Heart left ventricle (tissue), 16 donors: ENCODE data around the gene CAPN14. TPM values are rescaled to one million over a fixed set of nuclear protein-coding genes. Genes with fewer than 3 reads are reported as not detected.

Experiments
- ATAC-seq, 4 donors: fragments of 200-7000 bp; cut with Tn5 transposase; one replicate each; pipeline ENCODE4 v1.9.1; 2020 to 2022; ENCODE audit warnings: moderate library complexity in 4 of 4, mild to moderate bottlenecking in 3 of 4, moderate number of reproducible peaks in 1 of 4
- DNase-seq, 5 donors: peaks; one replicate each; pipeline ENCODE4 v3.0.0-alpha.2; 2020
- H3K27ac ChIP-seq, 12 donors: fragments of 200-600 bp; sonication (generic) in 4 of 12; one replicate each; pipeline versions ENCODE4 v1.5.0 to v1.8.0; 2016 to 2022; ENCODE audit warnings: mild to moderate bottlenecking in 2 of 12
- H3K27me3 ChIP-seq, 9 donors: fragments of 200-600 bp; sonication (generic) in 2 of 9; one replicate each; pipeline versions ENCODE4 v1.5.1 to v1.8.0; 2016 to 2022; ENCODE audit warnings: mild to moderate bottlenecking in 3 of 9
- H3K36me3 ChIP-seq, 9 donors: fragments of 200-600 bp; sonication (generic) in 2 of 9; one replicate each; pipeline versions ENCODE4 v1.5.0 to v1.8.0; 2018 to 2022; ENCODE audit warnings: mild to moderate bottlenecking in 2 of 9
- H3K4me1 ChIP-seq, 12 donors: fragments of 200-600 bp; sonication (generic) in 4 of 12; one replicate each; pipeline versions ENCODE4 v1.5.0 to v1.8.0; 2016 to 2022; ENCODE audit warnings: mild to moderate bottlenecking in 3 of 12
- H3K4me3 ChIP-seq, 12 donors: fragments of 200-600 bp; sonication (generic) in 4 of 12; one replicate each; pipeline versions ENCODE4 v1.5.0 to v1.8.0; 2017 to 2022; ENCODE audit warnings: mild to moderate bottlenecking in 9 of 12, moderate library complexity in 4 of 12
- H3K9me3 ChIP-seq, 12 donors: fragments of 200-600 bp; sonication (generic) in 4 of 12; one replicate each; pipeline versions ENCODE4 v1.5.0 to v1.8.0; 2016 to 2022; ENCODE audit warnings: mild to moderate bottlenecking in 1 of 12
- CTCF ChIP-seq, 12 donors: fragments of 200-600 bp; sonication (generic) in 4 of 12; IDR thresholded peaks; one replicate each; pipeline versions ENCODE4 v1.5.0 to v1.8.0; 2018 to 2022; ENCODE audit warnings: antibody characterized with exemption in 12 of 12, mild to moderate bottlenecking in 5 of 12
- POLR2A ChIP-seq, 2 donors: fragments of 450-650 bp; IDR thresholded peaks; one replicate each; pipeline ENCODE4 v1.6.1; 2017; ENCODE audit warnings: antibody characterized with exemption in 2 of 2, mild to moderate bottlenecking in 2 of 2, moderate library complexity in 2 of 2
- WGBS, 4 donors: extraction: QIAGEN DNeasy Blood & Tissue Kit in 2 of 4; methylation state at CpG; one replicate each; pipeline versions ENCODE4 v1.1.5 to v1.1.7; 2013 to 2018; 5-methylcytosine and 5-hydroxymethylcytosine counted together
- intact Hi-C, 10 donors: fragments of 100-400 bp; cut with DNase I; formaldehyde crosslinking; loops; one replicate each; pipeline versions ENCODE4 v1.11.1 to v1.14.2; 2022
- polyA plus RNA-seq, 2 donors: library from polyadenylated mRNA; stranded (reverse); fragments of 200-250 nt; gene quantifications; one replicate each; pipeline ENCODE4 v1.2.3, GENCODE V29; 2013
- total RNA-seq, 9 donors: library from RNA; depleted of rRNA in 2 of 9; stranded (reverse); fragments of >200 nt in 2 of 9; fragmentation: NEBNext Ultra II Directional in 3 of 9; extraction: Animal tissue kit (Norgen Biotek cat#: 25700) in 3 of 9; gene quantifications; one replicate each; pipeline versions ENCODE4 v1.1.0 to v1.2.4, GENCODE V29; 2016 to 2023
- donor health status: ischemic (EF 13 %, LVEDD 7.1; RV severe dilation, severe dysfunction).
- donor health status: healthy with polysubstance abuse.
- donor health status: DM: no; HTN: yes; CAD: no.
- donor health status: DM: no; HTN: no; CAD: no.
- donor health status: ischemic (EF 25% LVEDD 6.9; RV normal size, moderate dysfunction).
- donor health status: ischemic (EF 25% LVEDD 5.7; RV mildly dilated, moderate dysfunction).
- donor health status: healthy.
- donor health status: DM: yes; HTN: yes; CAD: no.
- donor health status: ischemic (EF 35%, LVEDD 5.7; RV mildly dilated, moderate dysfunction).
- donor health status: nonischemic (EF 11% LVEDD 7.7; RV severe dilation, severe dysfunction).
- donor health status: DM: yes; HTN: yes; CAD: no.
- donor health status: PGD.
- donor health status: ischemic (EF 29% LVEDD 5.4; RV normal size, mild dysfunction).
- donor health status: nonischemic (EF 23%, LVEDD 6.1; RV moderate dilation, normal function).

The CAPN14 gene
- total and polyA plus RNA-seq, 11 donors: 0.04 to 0.44 (median 0.17) TPM

DNA sequence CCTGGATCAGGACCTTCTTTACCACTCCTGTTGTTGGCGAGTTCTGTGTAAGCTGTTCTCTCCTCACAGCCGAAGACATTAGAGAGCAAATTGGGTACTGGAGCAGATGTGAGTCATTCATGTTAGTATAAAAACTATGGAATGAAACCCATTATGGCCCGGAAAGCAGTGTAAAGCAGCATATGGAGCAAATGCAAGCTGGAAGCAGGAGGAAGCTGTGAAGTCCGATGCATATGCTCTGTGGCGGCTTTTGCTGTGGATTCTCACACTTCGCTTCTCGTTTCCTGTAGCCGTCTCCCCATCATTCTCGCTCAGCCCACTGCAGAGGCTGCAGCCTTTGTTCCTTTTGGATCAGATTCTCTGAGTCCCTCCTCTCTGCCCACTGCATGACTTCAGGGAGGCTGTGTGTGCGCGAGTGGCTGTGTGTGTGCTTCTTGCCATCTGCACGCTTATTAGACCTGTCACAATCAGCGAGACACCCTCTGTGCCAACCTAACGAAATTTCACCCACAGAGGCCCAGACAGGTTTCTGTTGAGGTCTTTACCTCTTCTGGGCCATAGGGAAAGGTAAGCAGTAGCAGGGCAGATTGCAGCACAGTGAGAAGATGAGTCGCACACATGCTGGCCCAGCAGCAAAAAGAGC is 75.8 kb downstream of the CAPN14 start:
- Histone ChIP-seq H3K4me3 (no peak overlapping the region), H3K36me3 (no peaks in the 10 kb centered on the region), H3K27ac (no peak overlapping the region), H3K9me3 (no peaks in the 10 kb centered on the region), H3K27me3 (peaks cover 9 to 32% (median 17%) of the 10 kb centered on the region in 9 donors), H3K4me1 (peaks cover 4 to 19% (median 14%) of the 10 kb centered on the region in 12 donors)
- ATAC-seq: no peak
- 84 to 91% (median 87%) methylated on average over 15 of the region's 15 CpGs for WGBS, 4 donors
- DNase-seq: no peak
- TF ChIP-seq POLR2A (IDR thresholded peaks at IDR 0.05): no peak
- TF ChIP-seq CTCF (IDR thresholded peaks at IDR 0.05): no peak
- intact Hi-C loops: no loop called here

DNA sequence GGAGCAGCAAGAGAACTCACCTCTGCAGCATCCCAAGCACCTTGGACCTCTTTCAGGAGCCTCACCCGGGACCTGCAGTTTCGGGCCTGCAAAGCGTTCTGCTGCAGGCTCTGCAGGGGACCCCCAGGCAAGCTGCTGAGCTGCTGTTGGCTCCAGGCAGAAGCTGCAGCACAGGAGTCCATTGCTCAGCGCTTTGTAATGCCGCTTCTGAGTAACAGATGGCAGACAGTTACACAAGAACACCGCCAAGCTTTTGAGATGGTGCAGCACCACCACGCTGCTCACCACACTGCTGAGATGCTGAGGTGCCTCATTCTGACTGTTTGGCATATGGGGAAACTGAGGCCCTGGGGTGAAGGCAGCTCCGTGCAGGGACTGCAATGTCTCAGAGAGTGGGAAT is 77.2 kb downstream of the CAPN14 start:
- H3K4me1 ChIP-seq: peaks cover 4 to 19% (median 14%) of the 10 kb centered on the region in 12 donors
- ATAC-seq: no peak
- no peak for TF ChIP-seq POLR2A (IDR thresholded peaks at IDR 0.05)
- no peak for TF ChIP-seq CTCF (IDR thresholded peaks at IDR 0.05)
- H3K4me3 ChIP-seq: no peak overlapping the region
- H3K9me3 ChIP-seq: no peaks in the 10 kb centered on the region
- intact Hi-C loops: no loop called here
- DNase-seq: no peak
- no peak overlapping the region for H3K27ac ChIP-seq
- WGBS, 4 donors: 88 to 95% (median 93%) methylated on average over 7 to 8 of the region's 8 CpGs
- peaks cover 9 to 44% (median 31%) of the 10 kb centered on the region in 9 donors for H3K27me3 ChIP-seq
- no peaks in the 10 kb centered on the region for H3K36me3 ChIP-seq

DNA sequence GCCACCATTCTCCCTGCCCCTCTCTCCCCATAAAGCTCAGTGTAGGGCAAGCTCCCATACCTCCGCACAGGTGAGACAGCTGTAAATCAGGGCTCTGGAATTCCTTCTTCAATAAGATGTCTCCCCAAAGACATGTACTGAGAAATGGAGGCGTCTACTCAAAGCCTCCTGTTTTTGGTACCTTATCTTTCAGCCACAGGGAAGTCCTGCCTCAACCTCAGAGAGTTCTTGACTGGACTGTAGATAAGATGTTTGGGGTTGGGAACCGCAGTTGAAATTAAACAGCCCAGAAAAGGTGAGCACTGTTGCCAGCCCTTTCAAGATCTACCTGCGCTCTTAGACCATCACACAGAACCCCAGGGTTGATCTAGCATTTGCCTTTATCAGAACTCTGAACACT is 77.6 kb downstream of the CAPN14 start:
- Histone ChIP-seq H3K4me3 (no peak overlapping the region), H3K9me3 (no peaks in the 10 kb centered on the region), H3K36me3 (no peaks in the 10 kb centered on the region), H3K4me1 (peaks cover 4 to 19% (median 14%) of the 10 kb centered on the region in 12 donors), H3K27ac (no peak overlapping the region), H3K27me3 (peaks cover 9 to 48% (median 33%) of the 10 kb centered on the region in 9 donors)
- intact Hi-C loops: loop anchor here in 1 of 10 donors (10.0 kb wide), 1 partner anchor 195 kb away; no protein-coding TSS in a partner anchor
- no peak for ATAC-seq
- WGBS, 4 donors: 93 to 97% (median 95%) methylated on average over 4 of the region's 4 CpGs
- no peak for DNase-seq
- TF ChIP-seq CTCF (IDR thresholded peaks at IDR 0.05) (no peak), POLR2A (IDR thresholded peaks at IDR 0.05) (no peak)

DNA sequence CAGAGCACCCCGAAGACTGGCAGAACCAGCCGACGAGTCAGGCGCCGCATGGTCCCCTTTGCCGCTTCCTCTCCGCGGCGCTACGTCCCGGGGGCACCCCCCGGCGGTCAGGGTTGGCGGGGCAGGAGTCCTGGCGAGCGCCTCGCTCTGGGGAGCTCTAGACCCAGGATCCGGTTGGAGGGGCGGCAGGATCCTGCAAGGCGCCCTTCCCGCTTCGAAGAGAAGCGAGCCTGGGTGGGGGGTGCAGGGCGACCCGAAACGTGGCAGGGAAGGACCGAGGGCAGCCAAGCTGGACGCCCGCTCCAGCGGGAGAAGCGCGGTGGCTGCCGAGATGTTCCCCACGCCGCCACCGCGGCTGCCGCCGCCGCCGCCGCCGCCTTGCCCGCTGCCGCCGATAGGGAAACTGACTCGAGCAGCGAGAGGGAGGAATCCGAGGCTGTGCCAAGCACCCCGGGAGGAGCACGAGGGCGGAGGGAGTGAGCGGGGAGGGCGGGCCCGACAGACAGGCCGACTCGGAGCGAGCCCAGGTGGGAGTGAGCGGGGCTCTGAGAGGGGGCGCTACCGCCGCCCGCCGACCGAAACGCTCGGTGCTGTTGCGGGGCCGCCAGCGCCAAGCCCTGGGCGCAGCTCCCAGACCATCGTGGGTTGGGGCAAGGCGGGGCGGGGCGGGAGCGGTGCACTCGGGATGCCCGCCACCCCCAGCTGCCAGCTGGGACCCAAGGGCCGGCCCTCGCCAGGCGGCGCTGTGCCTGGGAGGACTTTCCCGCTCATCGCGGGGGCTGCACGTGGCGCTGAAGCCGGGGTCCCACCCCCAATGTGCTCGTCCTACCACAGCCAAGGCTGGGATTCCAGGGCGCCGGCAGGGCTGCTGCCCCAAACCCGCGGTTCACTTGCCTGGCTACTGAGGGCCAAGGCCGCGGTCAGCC is 79.0 kb downstream of the CAPN14 start, which contains the start of gene GALNT14:
Gene GALNT14, minus strand, starts transcription at position 404 of the 926 bp plus-strand sequence. Its CDS starts 354 bp downstream, at position 50.
- DNase-seq (peak; percentile 49 to 77 (median 54)), ATAC-seq (peak; percentile 30 to 92 (median 82))
- Histone ChIP-seq H3K9me3 (no peaks in the 10 kb centered on the region), H3K27ac (no peak within 1 kb of the TSS), H3K27me3 (peaks cover 9 to 53% (median 33%) of the 10 kb centered on the region in 9 donors), H3K4me3 (peak within 1 kb of the TSS; percentile 16 to 63 (median 56)), H3K4me1 (peaks cover 4 to 19% (median 14%) of the 10 kb centered on the region in 12 donors), H3K36me3 (no peaks in the 10 kb centered on the region)
- no peak for TF ChIP-seq POLR2A (IDR thresholded peaks at IDR 0.05)
- TF ChIP-seq CTCF (IDR thresholded peaks at IDR 0.05): peak in 11 of 12 donors; percentile 19 to 54 (median 43)
- intact Hi-C loops: loop anchor here in 1 of 10 donors (10.0 kb wide), 1 partner anchor 197 kb away; no protein-coding TSS in a partner anchor
- WGBS, 4 donors: 2 to 4% (median 3%) methylated on average over 39 to 95 of the region's 95 CpGs
